ENCODE results near the gene MSANTD2.

MSANTD2 gene

DNA sequence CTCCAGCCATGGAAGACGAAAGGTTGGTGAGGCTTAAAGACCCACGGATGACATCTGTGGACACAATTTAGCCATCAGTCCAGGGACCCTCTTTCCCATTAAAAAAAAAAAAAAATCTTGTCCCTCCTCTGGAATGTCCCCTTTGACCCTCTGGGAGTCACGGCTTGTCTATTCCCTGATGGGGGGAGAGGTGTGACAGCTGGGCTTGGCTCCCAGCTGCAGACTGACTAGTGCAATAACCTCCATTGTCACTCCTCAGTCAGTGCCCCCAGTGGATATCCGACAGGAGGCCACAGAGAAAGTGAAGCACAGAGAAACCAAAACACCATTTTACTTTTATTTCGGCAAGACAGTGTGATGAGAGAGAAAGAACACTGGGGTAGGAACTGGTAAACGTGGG, 45.5 kb downstream of the MSANTD2 start:
- no peak overlapping the region for H3K4me3 ChIP-seq (ENCODE audit: low read depth, low read length)

- H3K4me3 ChIP-seq (ENCODE audit: low read depth, low read length), result no peak overlapping the region
These were observed 45.9 kb downstream of the MSANTD2 start for GRCh38 chr11:124754309-124754708.

DNA sequence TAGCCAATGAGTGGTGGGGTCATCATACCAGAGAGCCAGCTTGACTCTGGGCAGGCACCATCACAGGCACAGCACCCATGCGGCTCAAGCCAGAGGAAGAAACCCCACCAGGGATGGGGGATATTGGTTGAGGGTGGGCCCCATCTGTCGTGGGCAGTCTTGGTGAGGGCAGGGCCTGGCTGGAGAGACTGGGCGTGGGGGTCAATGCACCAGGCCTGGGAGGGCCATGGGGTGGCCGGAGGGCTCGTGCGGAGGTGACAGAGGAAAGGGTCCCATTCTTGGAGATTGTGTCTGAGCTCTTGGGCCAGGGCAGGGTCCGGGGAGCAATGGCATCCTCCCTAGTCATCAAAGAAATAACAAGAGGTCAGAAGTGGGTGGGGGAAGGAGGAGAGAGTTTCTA, 46.6 kb downstream of the MSANTD2 start:
- no peak overlapping the region for H3K4me3 ChIP-seq (ENCODE audit: low read depth, low read length)

- H3K4me3 ChIP-seq (ENCODE audit: low read depth, low read length), result no peak overlapping the region
These were observed 47.0 kb downstream of the MSANTD2 start for GRCh38 chr11:124753205-124753604.

DNA sequence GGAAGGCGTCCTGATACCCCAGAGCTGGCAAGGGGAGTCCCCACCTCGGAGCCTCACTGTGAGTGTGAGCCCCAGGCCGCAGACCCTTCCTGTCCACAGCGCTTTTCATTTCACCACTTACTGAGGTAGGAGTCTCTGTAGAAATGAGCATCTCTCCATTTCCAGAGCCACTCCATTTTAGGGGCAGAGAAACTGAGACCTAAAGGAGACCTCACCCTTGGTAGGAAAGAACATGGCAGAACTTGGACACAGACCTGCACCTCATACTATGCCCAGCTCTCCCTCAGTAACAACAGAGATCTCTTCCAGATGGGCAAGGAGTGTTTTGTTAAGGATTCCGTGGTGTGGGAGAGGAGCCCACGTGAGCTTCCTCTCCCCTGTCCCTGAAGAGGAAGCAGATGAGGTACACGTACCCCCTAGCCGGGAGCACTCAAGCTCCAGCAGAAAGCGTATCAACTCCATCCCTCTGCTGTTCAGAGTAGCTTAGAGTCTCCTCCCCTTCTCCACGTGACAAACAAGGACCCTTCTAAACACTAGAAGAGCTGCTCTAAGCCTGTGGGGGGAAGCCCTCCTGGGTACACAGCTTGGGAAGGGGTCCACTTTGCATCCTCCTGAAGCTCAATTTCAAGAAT, 47.6 kb downstream of the MSANTD2 start:
- H3K4me3 ChIP-seq (ENCODE audit: low read depth, low read length), result peak overlapping the region; percentile 29

- H3K4me3 ChIP-seq (ENCODE audit: low read depth, low read length), result peak within 1 kb of the TSS; percentile 29
These were observed 48.3 kb downstream of the MSANTD2 start, which contains the start of gene VSIG2 for GRCh38 chr11:124751741-124752470. VSIG2 (minus strand) TSS chr11:124752255; CDS start chr11:124752137, 118 bp downstream.

- H3K4me3 ChIP-seq (ENCODE audit: low read depth, low read length), result peak overlapping the region; percentile 29
These were observed 48.8 kb downstream of the MSANTD2 start for GRCh38 chr11:124751391-124751740.

DNA sequence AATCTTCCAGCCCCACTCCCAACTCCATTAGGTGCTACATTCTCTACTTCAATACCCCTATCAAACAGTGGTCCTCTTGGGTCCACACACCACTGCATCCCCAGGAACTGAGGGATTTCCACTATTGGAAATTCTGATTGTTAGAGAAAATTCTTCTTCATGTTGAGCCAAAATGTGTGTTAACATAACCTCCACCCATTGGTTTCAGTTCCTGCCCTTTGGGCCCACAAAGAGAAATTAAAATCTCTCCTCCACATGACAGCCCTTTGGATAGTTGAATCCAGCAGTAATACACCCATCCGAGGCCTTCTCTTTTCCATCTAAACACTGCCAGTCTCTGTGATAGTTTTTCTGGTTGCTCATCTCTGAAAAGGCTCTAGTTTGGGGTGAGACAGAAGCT, 50.3 kb downstream of the MSANTD2 start:
- H3K4me3 ChIP-seq (ENCODE audit: low read depth, low read length), result no peak overlapping the region

GRCh38 chr11:124748481-124749343, 51.5 kb downstream of the MSANTD2 start:
- H3K4me3 ChIP-seq (ENCODE audit: low read depth, low read length), result no peak overlapping the region

DNA sequence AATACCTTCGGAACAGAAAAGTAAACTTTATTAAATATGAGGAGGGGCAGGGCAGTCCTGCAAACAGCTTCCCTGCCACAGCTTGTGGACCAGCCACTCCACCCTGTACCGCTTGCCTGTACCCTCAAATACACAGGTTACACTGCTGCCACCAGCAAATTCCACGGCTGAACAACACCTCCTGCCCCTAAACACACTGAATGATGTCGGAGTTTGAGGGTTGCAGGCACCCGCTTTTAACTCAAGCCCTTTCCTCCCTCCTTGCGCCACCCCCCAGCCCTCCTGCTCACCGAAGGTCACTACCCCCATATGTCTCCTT, 52.1 kb downstream of the MSANTD2 start:
- H3K4me3 ChIP-seq (ENCODE audit: low read depth, low read length), result no peak overlapping the region

- H3K4me3 ChIP-seq (ENCODE audit: low read depth, low read length), result peak overlapping the region; percentile 9
These were observed 52.7 kb downstream of the MSANTD2 start for GRCh38 chr11:124747406-124748099.

- H3K4me3 ChIP-seq (ENCODE audit: low read depth, low read length), result peak overlapping the region; percentile 87
These were observed 53.5 kb downstream of the MSANTD2 start for GRCh38 chr11:124746621-124747243.

DNA sequence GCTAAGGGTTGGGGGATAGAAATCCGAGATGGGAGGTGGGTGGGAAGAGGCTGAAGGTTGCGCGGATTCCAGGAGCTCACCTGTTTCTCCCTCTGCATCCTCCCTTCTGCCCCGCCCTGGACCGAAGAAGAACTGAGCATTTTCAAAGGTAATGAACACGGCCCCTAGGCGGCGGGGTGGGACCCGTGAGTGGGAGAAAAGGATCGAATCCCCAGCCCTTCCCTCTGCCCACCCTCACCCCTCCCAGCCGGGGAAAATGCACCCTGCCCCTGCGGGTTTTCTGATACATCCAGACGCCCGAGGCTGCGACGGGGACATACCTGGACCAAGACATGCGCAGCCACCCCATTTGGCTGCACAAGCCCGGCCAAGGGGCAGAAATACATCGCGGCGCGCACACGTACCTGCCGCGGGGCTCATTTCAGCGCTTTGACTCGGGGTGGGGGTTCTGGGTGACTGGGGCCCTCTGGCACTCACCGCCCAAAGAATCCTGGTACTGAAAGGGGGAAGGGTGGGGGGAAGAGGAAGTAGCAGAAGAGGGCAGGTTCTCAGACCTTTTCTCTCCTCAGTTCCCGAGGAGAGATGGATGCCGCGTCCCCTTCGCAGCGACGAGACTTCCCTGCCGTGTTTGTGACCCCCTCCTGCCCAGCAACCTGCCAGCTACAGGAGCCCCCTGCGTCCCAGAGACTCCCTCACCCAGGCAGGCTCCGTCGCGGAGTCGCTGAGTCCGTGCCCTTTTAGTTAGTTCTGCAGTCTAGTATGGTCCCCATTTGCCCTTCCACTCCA, 54.2 kb downstream of the MSANTD2 start:
- peak overlapping the region; percentile 87 for H3K4me3 ChIP-seq (ENCODE audit: low read depth, low read length)

DNA sequence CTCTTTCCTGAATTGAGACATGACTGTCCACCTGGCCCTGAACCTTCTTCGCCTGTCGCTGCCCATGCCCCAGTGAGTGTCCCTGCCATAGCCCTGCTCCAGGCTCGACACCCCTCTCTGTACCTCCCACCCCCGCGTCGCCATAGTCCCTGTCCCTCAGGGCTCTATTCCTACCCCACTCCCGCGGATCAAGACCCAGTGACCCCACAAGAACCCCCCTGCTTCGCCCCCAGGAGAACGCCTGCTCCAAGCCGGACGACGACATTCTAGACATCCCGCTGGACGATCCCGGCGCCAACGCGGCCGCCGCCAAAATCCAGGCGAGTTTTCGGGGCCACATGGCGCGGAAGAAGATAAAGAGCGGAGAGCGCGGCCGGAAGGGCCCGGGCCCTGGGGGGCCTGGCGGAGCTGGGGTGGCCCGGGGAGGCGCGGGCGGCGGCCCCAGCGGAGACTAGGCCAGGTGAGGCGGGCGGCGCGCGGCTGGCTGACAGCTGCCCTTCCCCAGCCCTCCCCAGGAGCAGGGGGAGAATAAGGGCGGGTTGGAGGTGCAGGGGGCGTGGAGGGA, 54.9 kb downstream of the MSANTD2 start:
- H3K4me3 ChIP-seq (ENCODE audit: low read depth, low read length), result peak overlapping the region; percentile 87

GRCh38 chr11:124743050-124743449, 57.2 kb downstream of the MSANTD2 start:
- H3K4me3 ChIP-seq (ENCODE audit: low read depth, low read length), result no peak overlapping the region

DNA sequence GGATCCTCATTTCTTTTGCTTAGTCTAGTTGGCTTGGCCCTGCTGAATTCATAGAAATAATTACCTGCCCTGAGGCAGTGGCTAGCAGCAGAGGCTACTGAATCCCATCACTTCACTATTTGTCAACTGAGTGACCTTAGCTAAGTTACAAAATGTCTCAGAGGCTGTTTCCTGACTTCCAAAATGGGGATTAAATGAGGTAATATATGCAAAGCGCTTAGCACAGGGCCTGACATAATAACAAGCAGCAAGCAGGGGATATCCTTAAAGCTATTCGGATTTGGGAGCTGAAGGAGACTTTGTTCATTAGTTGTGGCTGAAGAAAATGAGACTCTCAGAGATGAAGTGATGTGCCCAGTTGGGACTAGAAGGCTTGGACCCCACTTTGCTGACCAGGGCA, 57.7 kb downstream of the MSANTD2 start:
- H3K4me3 ChIP-seq (ENCODE audit: low read depth, low read length), result no peak overlapping the region

DNA sequence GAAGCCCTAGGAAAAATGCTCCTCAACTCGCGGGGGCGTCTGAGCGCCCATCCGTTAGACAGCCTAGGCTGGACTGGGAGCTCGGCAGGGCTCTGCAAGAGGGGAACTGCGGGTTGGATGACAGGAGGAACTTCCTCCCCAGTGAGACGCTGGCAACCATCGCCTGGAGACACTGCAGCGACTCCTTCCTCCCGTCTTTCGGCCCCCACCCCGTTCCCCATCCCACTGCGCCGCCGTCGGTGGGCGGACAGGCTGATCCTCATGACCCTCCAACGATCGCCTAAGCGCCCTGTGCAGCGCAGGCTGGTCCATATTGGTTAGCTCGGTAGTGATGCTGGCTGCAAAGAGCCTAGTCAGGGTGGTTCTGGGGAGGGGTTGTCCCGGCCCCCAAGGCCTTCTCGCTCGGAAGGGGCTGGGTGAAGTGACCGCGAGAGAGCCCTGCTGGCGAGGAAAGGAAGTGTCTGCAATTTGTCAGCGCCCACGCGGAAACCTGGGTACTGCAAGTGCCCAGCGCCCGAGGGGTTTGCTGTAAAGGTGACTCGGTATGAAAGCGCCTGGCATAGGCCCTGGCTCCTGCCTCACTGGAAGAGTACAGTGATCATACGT, 59.8 kb downstream of the MSANTD2 start:
- H3K4me3 ChIP-seq (ENCODE audit: low read depth, low read length), result peak overlapping the region; percentile 61

DNA sequence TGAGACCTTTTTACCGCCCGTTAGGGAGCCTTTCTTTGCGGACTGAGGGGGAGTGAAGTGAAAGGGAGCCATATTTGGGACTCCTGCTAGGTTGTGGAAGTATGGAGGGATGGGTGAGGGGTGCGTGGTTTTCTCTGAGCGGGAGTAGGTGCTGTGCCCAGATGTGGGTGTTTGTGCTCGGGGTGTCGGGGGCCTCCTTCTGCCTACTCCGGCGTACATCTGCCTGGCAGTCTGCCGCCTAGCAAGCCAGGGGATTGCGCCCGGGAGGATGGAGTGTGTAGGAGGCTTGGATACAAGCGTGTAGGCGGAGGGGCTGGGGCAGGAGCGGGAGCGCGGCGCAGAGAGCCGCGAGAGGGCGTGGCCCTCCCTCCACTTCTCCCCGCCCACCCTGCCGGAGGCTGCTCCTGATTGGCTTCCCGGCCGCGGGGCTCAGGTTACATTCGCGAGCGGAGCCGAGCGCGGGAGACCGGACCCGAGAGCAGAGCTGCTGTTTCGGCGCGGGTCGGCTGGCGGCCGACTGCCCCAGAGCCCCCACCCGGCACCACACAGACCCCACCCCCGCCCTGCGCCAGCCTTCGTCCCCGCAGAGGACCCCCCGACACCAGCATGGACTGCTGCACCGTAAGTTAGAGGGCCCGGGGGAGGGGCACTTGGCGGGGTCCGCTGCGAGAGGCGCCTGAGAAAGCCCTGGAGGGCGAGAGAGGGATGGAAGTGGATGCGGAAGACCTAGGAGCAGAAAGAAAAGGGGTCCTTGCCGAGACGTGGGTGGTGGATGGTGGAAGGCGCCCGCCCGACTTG, 60.5 kb downstream of the MSANTD2 start, which contains the start of gene NRGN:
TSS of gene NRGN (plus strand) at position 464 of the 798 bp plus-strand sequence. CDS start at position 607, 143 bp downstream.
- peak within 1 kb of the TSS; percentile 61 for H3K4me3 ChIP-seq (ENCODE audit: low read depth, low read length)

All from iPS-11a (cell line).